ENCODE results near the gene RHOF.
"Not testable (repeated sequence)": the region's sequence is repeated elsewhere in the genome, so short reads cannot be mapped to it uniquely, and the experiment has no call there.

Gene RHOF

DNA sequence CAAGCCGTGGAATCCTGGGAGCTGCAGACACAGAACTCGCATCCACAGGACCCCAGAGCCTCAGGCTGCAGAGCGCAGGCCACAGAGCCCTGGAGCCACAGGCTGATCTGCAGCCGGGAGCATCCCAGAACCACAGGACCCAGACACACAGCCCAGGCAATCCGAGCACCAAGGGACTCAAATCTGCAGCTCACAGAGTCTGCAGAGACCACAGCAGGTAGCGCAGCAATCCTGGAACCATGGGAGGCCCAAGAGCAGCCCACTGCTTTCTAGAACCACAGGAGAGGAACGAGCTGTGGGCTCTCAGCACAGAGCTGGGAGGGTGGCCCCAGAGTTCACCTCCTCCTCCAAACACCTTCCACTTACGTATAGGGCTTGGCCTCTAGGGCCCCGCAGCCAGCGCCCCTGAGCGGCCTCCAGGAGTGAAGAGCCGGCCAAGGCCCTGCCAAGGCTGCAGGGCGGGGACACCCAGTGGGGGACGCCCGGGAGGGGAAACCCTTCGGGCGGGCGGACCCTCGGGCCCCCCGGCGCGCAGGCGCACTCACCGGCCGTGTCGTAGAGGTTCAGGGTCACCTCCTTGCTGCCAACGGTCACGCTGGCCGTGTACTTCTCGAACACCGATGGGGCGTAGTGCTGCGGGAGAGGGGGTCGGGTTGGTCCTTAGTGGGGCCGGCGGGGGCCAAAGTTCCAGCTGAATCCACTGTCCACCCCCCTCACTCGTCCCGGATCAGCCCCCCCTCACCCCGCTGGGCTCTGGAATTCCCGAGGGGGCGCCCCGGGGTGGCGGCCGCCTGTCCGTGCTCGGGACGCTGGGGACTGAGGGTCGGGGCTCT is 665 bp downstream of the RHOF start:
- DNase-seq (ENCODE audit: low read depth in 2 of 2): no peak

DNA sequence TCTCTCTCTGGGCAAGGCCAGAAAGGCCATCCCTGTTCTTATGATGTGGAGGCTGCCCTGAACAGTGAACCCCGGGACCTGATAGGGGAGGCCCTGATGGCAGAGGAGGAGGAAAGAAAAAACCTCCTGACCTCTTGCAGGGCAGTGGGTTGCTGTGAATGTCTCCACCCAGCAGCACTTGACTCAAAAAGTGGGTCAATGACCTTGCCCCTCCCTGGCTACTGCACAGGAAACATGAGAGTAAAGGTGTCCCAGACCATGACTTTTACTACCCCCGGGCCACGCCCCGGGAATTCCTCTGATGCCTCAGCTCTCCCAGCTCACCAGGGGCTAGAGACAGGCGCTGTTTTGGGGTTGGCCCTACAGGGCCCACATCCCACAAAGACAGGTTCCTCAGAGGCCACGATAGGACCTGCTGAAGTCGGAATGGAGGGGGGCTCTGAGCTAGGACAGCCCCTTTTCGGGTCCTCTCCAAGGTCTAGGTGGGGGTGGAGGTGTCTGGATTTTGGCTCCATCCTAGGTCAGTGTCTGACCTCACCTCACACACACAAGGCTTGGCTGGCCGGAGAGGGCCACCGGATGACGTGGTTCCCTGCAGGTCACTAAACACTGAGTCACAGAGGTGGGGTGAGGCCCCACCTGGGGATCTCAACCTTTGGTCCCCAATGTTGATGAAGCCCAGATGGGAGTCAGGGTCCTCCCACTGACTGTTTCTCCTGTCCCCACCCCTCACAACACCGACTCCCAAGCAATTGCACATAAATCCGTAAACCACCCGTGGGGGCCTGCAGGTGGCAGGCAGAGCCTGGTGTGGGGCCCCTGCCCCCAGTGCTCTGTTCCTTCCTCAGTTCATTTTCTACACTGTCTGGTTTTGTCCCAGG is 1.6 kb downstream of the RHOF start:
- DNase-seq (ENCODE audit: low read depth in 2 of 2): no peak

DNA sequence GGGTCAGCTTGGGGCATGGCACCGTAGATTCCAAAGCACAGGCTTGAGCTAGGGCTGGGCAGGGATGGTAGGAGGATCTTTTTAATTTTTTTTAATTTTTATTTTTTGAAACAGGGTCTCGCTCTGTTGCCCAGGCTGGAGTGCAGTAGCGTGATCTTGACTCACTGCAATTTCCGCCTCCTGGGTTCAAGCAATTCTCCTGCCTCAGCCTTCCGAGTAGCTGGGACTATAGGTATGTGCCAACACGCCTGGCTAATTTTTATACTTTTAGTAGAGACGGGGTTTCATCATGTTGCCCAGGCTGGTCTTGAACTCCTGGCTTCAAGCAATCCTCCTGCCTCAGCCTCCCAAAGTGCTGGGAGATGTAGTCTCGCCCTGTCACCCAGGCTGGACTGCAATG is 2.7 kb downstream of the RHOF start:
- not testable (repeated sequence) for DNase-seq (ENCODE audit: low read depth in 2 of 2)

DNA sequence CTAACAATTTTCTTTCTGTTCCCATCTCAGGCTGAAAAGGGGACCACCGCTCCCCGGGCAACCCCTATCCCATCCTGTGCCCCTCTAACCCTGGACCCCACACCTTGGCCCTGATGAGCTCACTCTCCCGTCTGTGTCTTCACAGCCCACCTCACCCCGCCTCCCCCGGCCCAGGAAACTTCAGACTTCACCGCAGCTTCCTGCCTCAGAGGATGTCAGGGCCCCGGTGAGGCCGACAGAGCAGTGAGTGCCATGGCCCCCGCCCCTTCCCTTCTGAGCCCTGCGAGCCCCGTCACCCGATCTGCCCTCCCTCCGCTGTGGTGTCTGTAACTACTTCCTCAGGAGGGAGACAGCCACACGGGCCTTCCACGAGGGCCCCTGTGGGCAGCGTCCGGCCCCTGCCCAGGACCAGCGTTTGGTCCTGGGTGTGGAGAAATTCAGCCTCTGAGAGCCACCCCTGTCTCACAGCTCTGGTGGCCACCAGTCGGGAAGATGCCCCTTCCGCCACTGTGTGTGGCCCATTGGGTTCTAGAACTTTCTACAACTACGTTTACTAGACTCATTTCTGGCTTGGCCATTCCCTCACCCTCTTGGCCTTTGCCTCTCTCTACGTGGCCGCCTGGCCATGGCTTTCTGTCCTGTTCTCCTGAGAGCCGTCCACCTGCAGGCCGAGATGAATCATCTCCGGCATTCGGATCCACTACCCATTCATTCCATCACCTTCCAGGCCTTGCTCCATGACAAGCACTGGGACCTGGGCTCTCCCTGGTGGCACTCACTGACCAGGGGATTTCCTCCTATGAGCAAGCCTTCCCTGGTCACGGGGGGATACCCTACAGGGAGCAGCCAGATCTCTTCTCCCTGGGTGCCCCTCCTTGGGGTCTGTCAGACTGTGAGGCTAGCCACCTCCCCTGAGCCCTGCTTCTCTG is 3.4 kb downstream of the RHOF start:
- DNase-seq (ENCODE audit: low read depth in 2 of 2): peak; percentile 91 to 92

DNA sequence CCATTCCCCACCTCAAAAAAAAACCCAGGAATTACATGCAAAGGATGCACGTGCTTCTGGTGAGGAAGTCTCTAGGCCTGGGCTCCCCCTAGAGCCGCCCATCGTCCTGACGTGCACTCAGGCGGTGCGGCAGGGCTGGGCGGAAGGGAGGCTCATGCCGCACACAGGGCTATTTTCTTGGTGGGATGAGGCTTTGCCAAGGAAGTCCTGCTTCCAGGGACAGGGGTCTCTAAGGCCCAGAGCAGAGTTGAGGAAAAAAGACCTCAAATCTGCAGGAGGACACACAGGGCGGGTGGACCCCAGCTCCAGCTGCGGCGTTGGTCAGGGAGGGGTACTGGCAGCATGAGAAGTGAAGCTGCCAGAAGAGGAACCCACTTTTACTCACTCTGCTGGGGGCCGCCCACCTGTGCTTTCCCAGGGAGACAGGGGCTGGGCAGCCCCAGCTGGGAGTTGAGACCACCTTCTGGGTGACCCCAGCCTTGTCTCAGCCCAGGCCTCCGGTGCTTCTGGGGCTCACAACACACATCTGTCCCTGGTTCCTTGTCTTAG is 4.2 kb downstream of the RHOF start:
- no peak for DNase-seq (ENCODE audit: low read depth in 2 of 2)

DNA sequence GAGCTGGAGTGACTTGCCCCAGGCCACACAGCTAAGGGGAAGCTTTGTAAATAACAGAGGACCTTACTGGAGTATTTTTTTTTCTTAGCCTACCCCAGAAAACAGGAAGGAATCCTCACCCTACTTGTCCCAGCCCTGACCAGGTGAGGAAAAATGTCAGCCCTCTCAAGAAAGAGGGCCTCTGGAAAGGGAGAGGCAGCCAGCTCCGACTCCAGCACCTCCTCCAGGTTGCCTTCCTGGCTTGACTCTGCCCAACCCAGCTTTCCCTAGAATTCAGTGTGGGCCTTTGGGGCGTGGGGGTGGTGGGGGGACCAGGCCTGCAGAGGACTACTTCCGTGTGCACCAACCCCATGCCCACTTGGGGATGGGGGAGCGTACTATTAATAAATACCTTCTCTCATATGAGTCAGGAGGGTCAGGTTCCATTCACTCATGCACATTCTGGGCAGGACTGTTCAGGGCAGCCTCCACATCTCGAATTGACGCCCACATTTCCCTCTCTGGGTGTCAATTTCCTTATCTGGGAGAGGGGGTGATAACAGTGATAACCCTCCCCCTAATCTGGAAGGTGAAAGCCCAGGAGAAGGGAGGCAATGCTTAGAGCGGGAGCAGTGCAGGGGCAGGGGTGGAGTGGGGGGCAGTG is 5.2 kb downstream of the RHOF start:
- DNase-seq (ENCODE audit: low read depth in 2 of 2): no peak

DNA sequence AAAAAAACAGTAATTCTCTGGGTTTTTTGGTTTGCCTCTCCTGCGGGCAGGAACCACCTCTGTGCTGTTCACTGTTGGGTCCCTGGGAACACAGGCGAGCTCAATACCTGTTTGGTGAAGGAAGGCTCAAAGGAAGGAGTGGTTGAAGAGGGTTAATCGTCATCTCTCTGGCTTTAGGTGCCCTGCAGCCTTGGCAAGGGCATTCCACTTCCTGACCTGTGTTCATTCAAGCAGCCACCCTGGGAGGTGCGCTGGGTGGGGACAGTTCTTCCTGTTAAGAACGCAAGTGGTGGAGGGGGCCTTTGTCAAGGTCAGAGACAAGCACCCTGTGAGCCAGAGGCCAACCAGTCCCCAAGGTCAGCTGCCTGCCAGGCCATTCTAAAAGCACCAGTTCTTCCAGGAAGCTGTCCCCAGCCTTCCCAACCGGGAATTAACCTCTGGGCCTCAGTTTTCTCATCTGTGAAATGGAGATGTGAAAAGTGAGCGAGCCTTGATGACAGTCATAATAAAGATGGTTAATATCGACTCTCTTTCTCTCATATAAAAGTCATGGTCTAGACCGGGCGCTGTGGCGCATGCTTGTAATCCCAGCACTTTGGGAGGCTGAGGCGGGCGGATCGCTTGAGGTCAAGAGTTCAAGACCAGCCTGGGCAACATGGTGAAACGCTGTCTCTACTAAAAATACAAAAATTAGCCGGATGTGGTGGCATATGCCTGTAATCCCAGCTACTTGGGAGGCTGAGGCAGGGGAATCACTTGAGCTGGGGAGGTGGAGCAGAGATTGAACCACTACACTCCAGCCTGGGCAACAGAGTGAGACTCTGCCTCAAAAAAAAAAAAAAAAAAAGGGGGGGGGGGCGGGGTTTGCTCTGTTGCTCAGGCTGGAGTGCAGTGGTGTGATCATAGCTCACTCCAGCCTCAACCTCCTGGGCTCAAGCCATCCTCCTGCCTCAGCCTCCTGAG is 6.1 kb downstream of the RHOF start:
- no peak for DNase-seq (ENCODE audit: low read depth in 2 of 2)

DNA sequence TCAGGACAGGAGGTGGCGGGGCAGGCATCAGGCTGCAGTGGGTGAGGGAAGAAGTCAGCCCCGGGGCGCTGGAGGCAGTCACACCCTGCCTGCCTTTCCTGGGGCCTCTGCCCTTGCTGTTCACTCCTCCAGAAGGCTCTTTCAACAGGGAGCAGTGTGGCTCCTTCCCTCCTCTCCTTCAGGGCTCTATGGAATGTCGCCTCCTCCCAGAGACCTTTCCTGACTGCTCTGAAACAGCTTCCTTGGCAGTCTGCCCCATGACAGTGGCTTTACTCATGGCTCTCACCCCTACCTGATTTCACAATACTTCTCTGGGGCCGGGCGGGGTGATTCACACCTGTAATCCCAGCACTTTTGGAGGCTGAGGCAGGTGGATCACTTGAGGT is 7.1 kb downstream of the RHOF start:
- no peak for DNase-seq (ENCODE audit: low read depth in 2 of 2)

DNA sequence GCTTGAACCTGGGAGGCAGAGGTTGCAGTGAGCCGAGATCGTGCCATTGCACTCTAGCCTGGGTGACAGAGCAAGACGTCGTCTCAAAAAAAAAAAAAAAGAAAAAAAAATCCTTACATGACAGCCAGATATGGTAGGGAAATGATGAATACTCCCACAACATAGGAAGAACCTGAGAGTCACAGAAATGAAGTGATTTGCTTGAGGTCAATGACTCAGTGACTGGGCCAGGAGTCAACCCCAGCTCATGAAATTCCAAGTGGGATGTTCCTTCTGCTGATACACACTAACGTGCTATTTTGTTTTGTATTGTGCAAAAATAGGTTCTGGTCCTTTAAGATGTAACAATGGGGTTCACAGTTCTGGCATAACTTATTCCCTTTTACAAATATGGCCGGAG is 9.0 kb downstream of the RHOF start:
- DNase-seq (ENCODE audit: low read depth in 2 of 2): no peak

DNA sequence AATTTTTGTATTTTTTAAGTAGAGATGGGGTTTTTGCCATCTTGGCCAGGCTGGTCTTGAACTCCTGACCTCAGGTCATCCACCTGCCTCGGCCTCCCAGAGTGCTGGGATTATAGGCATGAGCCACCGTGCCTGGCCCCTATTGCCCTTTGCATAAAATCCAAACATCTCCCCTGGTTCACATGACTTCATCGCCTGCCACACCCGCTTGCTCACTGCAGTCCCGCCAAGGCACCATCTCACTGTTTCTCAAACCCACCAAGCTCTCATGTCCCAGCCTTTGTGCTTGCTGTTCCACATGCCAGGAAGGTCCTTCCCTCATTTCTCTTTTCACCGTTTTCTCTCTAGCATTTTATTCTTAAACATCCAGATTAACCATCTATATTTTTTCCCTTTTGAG is 9.7 kb downstream of the RHOF start:
- no peak for DNase-seq (ENCODE audit: low read depth in 2 of 2)

DNA sequence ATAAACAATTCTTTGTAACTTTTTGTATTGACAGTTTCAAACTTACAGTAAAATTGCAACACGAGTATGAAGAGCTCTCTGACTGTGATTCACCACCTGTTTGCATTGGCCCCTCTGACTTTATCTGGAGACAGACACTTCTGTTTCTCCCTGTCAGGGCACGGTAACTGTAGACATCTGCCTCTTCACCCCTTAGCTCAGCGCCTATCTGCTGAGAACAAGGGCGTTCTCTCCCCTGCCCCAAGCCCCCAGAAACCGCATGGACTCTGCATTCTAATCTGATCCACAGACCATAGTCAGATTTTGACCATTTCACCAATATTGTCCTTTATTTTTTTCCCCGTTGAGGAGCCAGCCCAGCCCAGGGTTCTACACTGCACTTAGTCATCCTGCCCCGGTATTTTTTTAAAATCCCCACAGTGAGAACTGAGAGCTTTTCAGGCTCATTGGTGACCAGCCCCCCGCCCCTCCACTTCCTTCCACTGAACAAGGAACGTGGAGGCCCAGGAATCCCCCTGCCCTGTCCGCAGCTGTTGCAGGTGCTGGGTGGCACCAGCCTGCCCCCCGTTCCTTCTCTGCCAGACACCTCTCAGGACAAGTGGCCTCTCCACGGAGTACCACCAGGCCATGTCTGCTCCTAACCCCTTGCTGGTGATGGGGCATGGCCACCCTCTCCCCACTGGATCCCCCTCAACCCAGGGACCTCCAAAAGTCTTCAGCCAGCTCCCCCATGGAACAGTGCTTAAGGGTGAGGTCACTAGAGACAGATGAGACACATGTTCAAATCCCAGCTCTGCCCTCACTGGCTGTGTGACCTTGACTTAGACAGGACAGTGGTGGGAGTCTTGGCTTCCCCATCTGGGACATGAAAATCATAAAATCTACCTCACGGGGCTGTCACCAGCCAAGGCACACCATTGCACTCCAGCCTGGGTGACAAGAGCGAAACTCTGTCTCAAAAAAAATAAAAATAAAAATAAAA is 11.2 kb downstream of the RHOF start:
- DNase-seq (ENCODE audit: low read depth in 2 of 2): peak in 1 of 2 donors; percentile 45

DNA sequence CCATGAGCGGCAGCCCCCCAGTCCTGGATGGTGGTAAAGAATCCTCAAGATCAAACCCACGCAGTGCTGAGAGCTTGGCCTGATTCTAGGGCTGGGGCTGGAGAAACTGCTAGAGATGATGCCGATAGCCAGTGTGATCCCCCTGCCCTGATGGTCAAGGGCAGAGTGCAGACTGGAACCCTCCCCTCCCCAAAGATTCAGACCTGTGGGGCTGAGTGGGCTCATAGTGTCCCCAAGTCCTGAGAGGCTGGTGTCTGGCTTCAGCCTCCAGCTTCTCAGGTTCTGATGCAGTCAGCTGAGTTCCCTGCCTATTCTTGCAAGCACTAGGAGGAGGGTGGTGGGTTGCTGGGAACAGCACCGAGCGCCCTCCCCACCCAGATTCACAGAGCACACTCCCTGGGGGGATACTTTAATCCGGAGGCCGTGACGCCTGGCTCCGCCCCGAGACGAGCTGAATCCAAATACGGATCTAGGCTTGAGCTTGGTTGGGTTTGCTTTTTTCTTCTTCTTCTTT is 11.9 kb downstream of the RHOF start:
- no peak for DNase-seq (ENCODE audit: low read depth in 2 of 2)

DNA sequence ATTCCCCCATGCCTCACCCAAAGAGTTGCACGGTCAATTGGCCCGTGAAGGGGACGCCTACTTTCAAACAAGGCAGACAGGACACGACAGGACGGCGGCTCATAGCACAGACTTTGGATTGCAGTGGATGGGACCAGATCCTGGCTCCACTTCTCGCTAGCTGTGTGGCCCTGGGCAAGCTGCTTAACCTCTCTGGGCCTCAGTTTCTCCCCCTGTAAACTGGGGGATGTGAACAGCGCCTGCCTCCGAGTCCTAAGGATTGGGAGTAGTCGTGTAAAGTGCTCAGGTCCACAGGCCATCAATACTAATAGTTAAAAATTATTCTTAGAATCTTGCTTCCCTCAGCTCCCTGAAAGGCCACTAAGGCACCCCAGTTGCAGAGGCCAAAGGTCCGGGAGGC is 13.1 kb downstream of the RHOF start:
- DNase-seq (ENCODE audit: low read depth in 2 of 2): no peak

DNA sequence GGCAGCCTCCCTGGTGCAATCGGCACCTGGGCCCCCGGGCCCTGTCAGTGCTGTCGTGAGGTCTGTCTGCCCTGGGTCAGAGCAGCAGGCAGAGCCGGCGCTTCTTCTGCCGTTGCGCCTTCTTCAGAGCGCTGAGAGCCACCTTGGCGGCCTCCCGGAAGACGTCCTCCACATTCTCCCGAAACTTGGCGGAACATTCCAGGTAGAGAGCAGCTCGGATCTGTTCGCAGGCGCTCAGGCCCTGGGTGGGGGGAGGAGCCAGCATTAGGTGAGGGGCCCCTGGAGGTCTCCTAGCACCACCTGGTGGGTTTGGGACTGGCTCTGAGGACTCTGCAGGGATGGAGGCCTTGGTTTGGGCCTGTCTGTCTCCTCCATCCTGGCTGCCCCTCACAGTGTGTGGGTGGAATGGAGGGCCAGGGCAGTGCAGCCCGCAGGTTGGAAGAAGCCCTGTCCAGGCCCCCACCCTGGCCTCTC is 14.0 kb downstream of the RHOF start:
- DNase-seq (ENCODE audit: low read depth in 2 of 2): no peak

DNA sequence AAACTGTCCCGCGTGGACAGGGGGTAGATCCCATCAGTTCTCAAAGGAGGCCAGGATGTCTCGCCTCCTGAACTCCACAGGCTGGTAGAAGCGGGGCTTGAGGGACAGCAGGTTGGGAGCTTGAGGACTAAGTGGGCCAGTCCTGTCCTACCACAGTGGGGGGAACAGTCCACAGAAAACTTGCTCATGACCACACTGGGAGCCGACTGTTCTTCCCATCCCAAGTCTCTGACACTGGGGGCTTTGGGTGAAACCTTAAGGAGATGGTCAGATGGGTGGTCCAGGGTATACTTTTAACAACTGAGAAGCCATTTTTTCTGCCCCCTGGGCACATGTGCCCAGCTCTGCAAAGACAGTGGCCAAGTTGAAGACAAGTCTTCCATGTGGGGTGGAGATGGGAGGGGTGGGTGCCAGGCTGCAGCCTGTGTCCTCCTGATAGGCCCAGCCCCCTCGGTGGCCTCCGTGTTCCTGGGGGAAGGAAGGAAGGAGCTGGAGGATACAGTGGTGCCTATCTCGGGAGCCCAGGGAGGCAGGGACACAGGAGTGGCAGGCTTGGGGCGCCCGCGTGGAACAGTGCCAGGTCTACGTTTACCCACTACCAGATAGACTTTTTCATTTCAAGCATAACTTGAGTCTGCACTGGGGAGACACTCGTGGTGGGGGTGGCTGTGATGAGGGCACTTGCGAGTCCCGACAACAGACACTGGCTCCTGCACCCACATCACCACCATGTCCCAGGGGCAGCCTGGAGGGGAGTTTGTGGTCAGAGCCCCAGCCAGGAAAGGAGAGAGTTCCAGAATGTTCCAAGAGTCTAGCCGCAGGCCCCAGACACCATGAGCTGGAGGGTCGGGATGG is 14.7 kb downstream of the RHOF start:
- no peak for DNase-seq (ENCODE audit: low read depth in 2 of 2)

DNA sequence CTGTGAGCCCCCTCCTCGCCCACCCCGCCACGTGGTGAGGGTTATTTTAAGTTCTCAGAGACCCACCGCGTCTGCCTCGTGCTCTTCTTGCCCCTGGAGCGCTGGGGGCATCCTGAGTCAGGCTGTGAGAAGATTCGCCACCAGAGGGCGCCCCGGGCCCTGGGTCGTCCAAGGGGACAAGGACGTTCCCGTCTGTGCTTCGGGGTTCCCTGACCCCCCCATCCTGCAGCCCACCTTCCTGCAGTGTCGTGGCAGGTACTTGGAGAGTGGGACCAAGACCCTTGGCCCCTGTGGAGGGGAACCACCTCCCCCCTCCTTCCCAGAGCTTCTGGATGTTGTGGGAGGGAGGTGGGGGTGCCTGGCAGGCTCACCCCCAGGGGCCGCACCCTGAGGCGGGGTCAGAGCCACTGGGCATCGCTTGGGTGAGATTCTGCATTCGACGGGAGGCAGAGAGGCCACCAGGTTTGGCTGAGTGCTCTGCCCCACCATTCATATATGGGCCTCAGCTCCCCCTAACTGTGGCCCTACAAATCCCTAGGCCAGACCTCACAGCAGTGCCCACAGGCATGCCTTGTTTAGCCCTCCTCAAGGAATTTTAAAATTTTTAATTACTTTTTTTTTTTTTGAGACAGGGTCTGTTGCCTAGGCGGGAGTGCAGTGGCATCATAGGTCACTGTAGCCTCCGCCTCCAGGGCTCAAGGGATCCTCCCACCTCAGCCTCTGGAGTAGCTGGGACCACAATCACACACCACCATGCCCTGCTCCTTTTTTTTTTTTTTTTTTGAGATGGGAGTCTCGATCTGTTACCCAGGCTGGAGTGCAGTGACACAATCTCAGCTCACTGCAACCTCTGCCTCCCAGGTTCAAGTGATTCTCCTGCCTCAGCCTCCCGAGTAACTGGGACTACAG is 17.0 kb downstream of the RHOF start:
- DNase-seq (ENCODE audit: low read depth in 2 of 2): peak; percentile 81 to 86

Data from activated CD8-positive, alpha-beta memory T cell treated with anti-CD3 and anti-CD28 coated beads for 4 hours (primary cell).